Measurements from ENCODE around the gene BRINP1. TPM values are rescaled to one million over a fixed set of nuclear protein-coding genes. Genes with fewer than 3 reads are reported as not detected.

BRINP1 gene
- polyA plus RNA-seq, 2 donors, result 0.18 to 0.77 TPM

DNA sequence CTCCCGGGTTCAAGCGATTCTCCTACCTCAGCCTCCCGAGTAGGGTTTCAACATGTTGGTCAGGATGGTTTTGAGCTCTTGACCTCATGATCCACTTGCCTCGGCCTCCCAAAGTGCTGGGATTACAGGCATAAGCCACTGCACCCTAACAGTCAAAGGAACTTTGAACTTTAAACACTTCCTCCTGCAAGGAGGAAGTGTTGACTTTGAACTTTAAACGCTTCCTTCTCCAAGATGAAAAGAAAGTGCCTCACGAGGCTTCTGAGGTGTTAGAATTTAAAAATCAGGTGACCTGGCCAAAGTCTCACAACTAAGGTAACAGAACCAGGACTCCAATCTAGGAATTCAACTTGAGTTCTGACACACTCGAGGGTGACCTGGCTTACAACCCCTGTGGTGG, 150.9 kb downstream of the BRINP1 start:
- Histone ChIP-seq H3K27me3 (ENCODE audit: control insufficient read depth in 1 of 2, insufficient read depth in 2 of 2, low read length in 2 of 2) (no peaks in the 10 kb centered on the region), H3K4me3 (ENCODE audit: low read depth in 1 of 2, low read length in 2 of 2) (no peak overlapping the region), H3K36me3 (ENCODE audit: control insufficient read depth in 2 of 2, insufficient read depth in 2 of 2, low read length in 1 of 2) (no peaks in the 10 kb centered on the region), H3K4me1 (ENCODE audit: control insufficient read depth in 2 of 2, insufficient read depth in 2 of 2, low read length in 1 of 2) (no peaks in the 10 kb centered on the region), H3K9me3 (ENCODE audit: control insufficient read depth in 2 of 2, insufficient read depth in 1 of 2, low read depth in 1 of 2, low read length in 1 of 2) (no peaks in the 10 kb centered on the region), H3K27ac (ENCODE audit: low read depth in 2 of 2, low read length in 1 of 2) (no peak overlapping the region)
- 49 to 70% methylated on average over 7 of the region's 7 CpGs for WGBS, 2 donors

DNA sequence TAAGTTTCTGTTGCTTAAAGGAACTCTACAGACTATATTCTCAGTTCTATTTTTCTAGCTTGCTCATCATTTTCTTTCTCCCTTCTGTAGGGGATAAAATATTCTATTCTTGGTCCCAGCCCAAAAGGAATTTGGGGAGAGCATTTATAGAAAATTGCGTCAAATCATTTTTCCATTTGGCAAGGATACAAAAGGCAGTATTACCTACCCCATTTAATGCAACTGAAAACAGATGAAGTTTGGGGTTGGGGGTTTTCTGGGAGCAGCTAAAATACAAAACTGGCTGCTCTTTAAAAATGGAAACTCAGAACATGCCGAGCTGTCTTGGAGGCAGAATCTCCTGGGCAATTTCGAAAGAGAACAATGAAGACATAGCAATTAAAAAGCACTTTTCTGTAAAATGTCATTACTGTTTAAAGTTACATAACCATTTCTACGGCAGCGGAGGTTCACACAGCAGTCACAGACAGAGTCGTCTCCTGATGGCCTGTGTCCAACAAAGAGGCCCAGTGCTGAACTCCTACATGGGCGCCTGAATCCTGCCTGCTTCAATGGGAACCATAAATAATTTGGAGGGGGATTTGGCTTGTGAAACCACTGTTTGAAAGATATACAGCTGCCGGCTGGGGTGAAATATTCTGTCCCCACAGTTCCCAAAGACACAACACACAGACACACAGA, 152.4 kb downstream of the BRINP1 start:
- Histone ChIP-seq H3K27ac (ENCODE audit: low read depth in 2 of 2, low read length in 1 of 2) (no peak overlapping the region), H3K36me3 (ENCODE audit: control insufficient read depth in 2 of 2, insufficient read depth in 2 of 2, low read length in 1 of 2) (no peaks in the 10 kb centered on the region), H3K9me3 (ENCODE audit: control insufficient read depth in 2 of 2, insufficient read depth in 1 of 2, low read depth in 1 of 2, low read length in 1 of 2) (no peaks in the 10 kb centered on the region), H3K4me1 (ENCODE audit: control insufficient read depth in 2 of 2, insufficient read depth in 2 of 2, low read length in 1 of 2) (no peaks in the 10 kb centered on the region), H3K4me3 (ENCODE audit: low read depth in 1 of 2, low read length in 2 of 2) (no peak overlapping the region), H3K27me3 (ENCODE audit: control insufficient read depth in 1 of 2, insufficient read depth in 2 of 2, low read length in 2 of 2) (no peaks in the 10 kb centered on the region)
- 50 to 51% methylated on average over 8 of the region's 8 CpGs for WGBS, 2 donors

DNA sequence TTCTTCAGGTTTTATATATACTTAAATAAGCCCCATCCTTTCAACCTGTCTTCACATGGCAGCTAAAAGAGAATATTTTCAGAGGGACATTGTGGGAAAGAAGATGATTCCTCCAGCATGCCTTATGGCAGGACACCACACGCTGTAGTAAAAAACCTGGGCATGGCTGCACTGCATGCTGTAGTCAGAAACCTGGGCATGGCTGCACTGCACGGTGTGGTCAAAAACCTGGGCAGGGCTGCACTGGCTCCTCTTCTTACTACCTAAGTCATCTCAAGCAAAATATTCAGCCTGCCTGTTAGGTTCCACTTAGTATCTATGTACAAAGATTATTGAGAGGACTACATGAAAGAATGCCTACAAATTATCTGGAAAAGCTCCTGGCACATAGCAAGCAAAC, 153.6 kb downstream of the BRINP1 start:
- Histone ChIP-seq H3K9me3 (ENCODE audit: control insufficient read depth in 2 of 2, insufficient read depth in 1 of 2, low read depth in 1 of 2, low read length in 1 of 2) (no peaks in the 10 kb centered on the region), H3K36me3 (ENCODE audit: control insufficient read depth in 2 of 2, insufficient read depth in 2 of 2, low read length in 1 of 2) (no peaks in the 10 kb centered on the region), H3K4me3 (ENCODE audit: low read depth in 1 of 2, low read length in 2 of 2) (no peak overlapping the region), H3K4me1 (ENCODE audit: control insufficient read depth in 2 of 2, insufficient read depth in 2 of 2, low read length in 1 of 2) (no peaks in the 10 kb centered on the region), H3K27me3 (ENCODE audit: control insufficient read depth in 1 of 2, insufficient read depth in 2 of 2, low read length in 2 of 2) (no peaks in the 10 kb centered on the region), H3K27ac (ENCODE audit: low read depth in 2 of 2, low read length in 1 of 2) (no peak overlapping the region)
- 77 to 80% methylated on average over 2 of the region's 2 CpGs for WGBS, 2 donors

DNA sequence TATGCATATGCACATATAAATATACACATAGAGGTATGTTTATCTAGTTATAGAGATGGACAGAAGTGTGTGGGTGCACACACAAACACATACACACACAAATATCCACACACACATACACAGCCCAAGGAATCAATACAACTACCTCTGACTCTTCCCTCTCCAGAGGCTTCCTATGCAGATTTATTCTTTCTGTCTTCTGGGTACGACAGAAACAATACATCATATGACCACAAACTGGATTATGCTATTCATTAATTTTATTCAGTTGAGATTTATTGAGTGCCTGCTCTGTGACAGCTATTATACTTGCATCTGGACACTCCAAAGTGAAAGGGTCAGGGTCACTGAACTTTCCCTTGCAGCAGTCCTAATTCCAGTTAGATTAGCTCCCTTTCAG, 155.8 kb downstream of the BRINP1 start:
- 15 to 39% methylated on average over 1 of the region's 1 CpG for WGBS, 2 donors
- Histone ChIP-seq H3K4me3 (ENCODE audit: low read depth in 1 of 2, low read length in 2 of 2) (no peak overlapping the region), H3K9me3 (ENCODE audit: control insufficient read depth in 2 of 2, insufficient read depth in 1 of 2, low read depth in 1 of 2, low read length in 1 of 2) (no peaks in the 10 kb centered on the region), H3K36me3 (ENCODE audit: control insufficient read depth in 2 of 2, insufficient read depth in 2 of 2, low read length in 1 of 2) (no peaks in the 10 kb centered on the region), H3K4me1 (ENCODE audit: control insufficient read depth in 2 of 2, insufficient read depth in 2 of 2, low read length in 1 of 2) (no peaks in the 10 kb centered on the region), H3K27ac (ENCODE audit: low read depth in 2 of 2, low read length in 1 of 2) (no peak overlapping the region), H3K27me3 (ENCODE audit: control insufficient read depth in 1 of 2, insufficient read depth in 2 of 2, low read length in 2 of 2) (no peaks in the 10 kb centered on the region)

DNA sequence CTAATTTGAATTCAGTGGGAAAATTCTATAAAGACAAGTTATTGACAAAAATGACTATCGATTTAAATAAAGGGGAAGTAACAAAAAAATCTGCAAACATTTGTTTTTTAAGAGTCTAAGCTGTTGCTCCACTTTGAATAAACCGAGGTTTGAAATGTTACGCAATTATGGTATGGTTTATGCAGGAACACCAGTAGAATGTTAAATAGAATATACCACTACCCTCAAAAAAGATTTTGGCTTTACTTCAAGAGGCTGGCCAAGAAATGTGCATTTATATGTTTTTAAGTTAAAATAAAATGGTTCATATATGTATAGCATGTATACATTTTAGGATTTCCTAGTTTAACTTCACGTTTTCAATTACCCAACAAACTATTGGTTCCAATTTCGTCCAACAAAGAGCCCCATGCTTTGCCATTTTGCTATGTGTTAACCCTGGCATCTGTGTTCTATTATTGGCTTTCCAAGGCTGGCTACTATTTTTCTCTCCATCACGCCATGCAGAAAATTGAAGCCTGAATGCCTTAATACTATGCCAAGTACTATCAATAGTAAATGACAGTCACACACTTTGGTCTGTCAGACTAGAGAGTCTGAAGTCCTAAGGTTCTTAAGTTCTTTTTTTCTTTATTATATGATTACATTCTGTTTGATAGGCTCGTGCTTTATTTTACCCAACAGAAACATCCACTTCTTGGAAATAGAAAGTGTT, 171.2 kb downstream of the BRINP1 start:
- Histone ChIP-seq H3K36me3 (ENCODE audit: control insufficient read depth in 2 of 2, insufficient read depth in 2 of 2, low read length in 1 of 2) (no peaks in the 10 kb centered on the region), H3K27me3 (ENCODE audit: control insufficient read depth in 1 of 2, insufficient read depth in 2 of 2, low read length in 2 of 2) (no peaks in the 10 kb centered on the region), H3K4me1 (ENCODE audit: control insufficient read depth in 2 of 2, insufficient read depth in 2 of 2, low read length in 1 of 2) (no peaks in the 10 kb centered on the region), H3K27ac (ENCODE audit: low read depth in 2 of 2, low read length in 1 of 2) (no peak overlapping the region), H3K9me3 (ENCODE audit: control insufficient read depth in 2 of 2, insufficient read depth in 1 of 2, low read depth in 1 of 2, low read length in 1 of 2) (no peaks in the 10 kb centered on the region), H3K4me3 (ENCODE audit: low read depth in 1 of 2, low read length in 2 of 2) (no peak overlapping the region)
- WGBS, 2 donors, result 84 to 88% methylated on average over 7 of the region's 7 CpGs

DNA sequence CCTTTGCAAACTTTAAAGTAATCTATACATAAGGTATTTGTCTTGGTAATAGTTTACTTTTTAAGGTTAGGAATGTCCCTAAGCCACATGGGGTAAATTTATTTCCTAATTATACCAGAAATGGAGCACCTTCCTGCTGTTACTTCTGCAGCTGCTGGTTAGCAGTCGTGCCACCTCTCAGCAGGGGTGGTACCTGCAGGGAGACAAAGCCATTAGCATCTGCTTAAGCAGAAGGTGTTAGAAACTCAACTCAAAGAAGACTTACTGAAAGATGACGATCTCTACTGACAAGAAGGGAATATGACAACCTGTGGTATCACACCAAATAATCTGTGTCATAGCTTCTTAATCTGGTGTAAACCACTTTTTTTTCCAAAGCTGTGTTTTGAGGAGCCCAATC, 173.7 kb downstream of the BRINP1 start:
- Histone ChIP-seq H3K27ac (ENCODE audit: low read depth in 2 of 2, low read length in 1 of 2) (no peak overlapping the region), H3K4me3 (ENCODE audit: low read depth in 1 of 2, low read length in 2 of 2) (no peak overlapping the region), H3K9me3 (ENCODE audit: control insufficient read depth in 2 of 2, insufficient read depth in 1 of 2, low read depth in 1 of 2, low read length in 1 of 2) (no peaks in the 10 kb centered on the region), H3K27me3 (ENCODE audit: control insufficient read depth in 1 of 2, insufficient read depth in 2 of 2, low read length in 2 of 2) (no peaks in the 10 kb centered on the region), H3K4me1 (ENCODE audit: control insufficient read depth in 2 of 2, insufficient read depth in 2 of 2, low read length in 1 of 2) (no peaks in the 10 kb centered on the region), H3K36me3 (ENCODE audit: control insufficient read depth in 2 of 2, insufficient read depth in 2 of 2, low read length in 1 of 2) (no peaks in the 10 kb centered on the region)
- WGBS, 2 donors, result 32 to 40% methylated on average over 2 of the region's 2 CpGs

DNA sequence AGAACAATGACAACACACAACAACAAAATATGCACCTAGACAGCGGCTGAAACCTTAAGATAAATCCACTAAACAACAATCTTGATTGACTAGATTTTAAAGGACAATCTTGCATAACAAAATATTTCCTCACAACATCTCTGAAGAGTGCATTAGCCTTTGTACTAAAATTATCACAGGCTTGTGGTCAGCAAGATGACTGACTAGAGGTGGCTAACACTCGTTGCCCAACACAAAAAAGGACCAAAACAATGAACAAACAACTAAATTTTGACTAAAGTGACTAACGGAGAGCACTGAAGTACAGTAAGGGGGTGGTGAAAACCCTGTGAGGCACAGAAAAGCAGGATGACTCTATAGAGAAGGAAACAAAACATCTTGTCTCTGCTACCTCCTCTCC, 183.9 kb downstream of the BRINP1 start:
- Histone ChIP-seq H3K4me1 (ENCODE audit: control insufficient read depth in 2 of 2, insufficient read depth in 2 of 2, low read length in 1 of 2) (peaks cover 0 to 4% of the 10 kb centered on the region in 2 donors), H3K36me3 (ENCODE audit: control insufficient read depth in 2 of 2, insufficient read depth in 2 of 2, low read length in 1 of 2) (no peaks in the 10 kb centered on the region), H3K27ac (ENCODE audit: low read depth in 2 of 2, low read length in 1 of 2) (no peak overlapping the region), H3K9me3 (ENCODE audit: control insufficient read depth in 2 of 2, insufficient read depth in 1 of 2, low read depth in 1 of 2, low read length in 1 of 2) (peaks cover 0 to 3% of the 10 kb centered on the region in 2 donors), H3K27me3 (ENCODE audit: control insufficient read depth in 1 of 2, insufficient read depth in 2 of 2, low read length in 2 of 2) (no peaks in the 10 kb centered on the region), H3K4me3 (ENCODE audit: low read depth in 1 of 2, low read length in 2 of 2) (no peak overlapping the region)
- 72 to 75% methylated on average over 3 of the region's 3 CpGs for WGBS, 2 donors

DNA sequence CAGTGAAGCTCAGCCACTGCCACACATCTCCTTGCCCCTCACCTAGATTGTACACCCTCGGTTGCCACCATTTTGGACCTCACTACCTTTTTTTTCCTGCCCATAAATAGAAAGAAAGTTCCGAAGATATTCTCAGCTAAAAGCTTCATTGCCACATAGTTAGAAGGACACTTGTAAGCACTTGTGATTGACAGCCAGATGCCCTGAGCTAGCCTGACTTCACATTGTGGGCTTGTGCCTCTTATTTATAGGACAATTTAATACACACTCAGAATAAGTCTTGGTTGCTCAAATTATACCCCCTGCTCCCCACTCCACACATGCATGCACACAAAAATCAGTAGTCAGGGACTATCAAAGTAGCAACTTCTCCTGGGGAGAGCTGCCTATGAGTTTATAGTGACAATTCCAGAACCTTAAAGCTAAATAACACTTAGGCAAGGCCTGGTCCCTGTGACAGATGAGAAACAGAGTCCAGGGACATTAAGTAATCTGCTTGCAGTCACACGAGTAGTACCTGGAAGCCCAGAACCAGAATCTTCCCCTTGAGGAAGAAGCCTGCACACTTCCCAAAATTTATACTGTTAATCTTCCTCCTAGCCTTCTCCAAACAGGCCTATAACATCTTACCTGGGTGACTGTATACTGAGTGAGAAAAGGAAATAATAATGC, 184.8 kb downstream of the BRINP1 start:
- Histone ChIP-seq H3K4me3 (ENCODE audit: low read depth in 1 of 2, low read length in 2 of 2) (no peak overlapping the region), H3K4me1 (ENCODE audit: control insufficient read depth in 2 of 2, insufficient read depth in 2 of 2, low read length in 1 of 2) (peaks cover 0 to 4% of the 10 kb centered on the region in 2 donors), H3K27me3 (ENCODE audit: control insufficient read depth in 1 of 2, insufficient read depth in 2 of 2, low read length in 2 of 2) (no peaks in the 10 kb centered on the region), H3K36me3 (ENCODE audit: control insufficient read depth in 2 of 2, insufficient read depth in 2 of 2, low read length in 1 of 2) (no peaks in the 10 kb centered on the region), H3K9me3 (ENCODE audit: control insufficient read depth in 2 of 2, insufficient read depth in 1 of 2, low read depth in 1 of 2, low read length in 1 of 2) (peaks cover 0 to 3% of the 10 kb centered on the region in 2 donors), H3K27ac (ENCODE audit: low read depth in 2 of 2, low read length in 1 of 2) (no peak overlapping the region)
- WGBS, 2 donors, result 85 to 86% methylated on average over 3 of the region's 3 CpGs

DNA sequence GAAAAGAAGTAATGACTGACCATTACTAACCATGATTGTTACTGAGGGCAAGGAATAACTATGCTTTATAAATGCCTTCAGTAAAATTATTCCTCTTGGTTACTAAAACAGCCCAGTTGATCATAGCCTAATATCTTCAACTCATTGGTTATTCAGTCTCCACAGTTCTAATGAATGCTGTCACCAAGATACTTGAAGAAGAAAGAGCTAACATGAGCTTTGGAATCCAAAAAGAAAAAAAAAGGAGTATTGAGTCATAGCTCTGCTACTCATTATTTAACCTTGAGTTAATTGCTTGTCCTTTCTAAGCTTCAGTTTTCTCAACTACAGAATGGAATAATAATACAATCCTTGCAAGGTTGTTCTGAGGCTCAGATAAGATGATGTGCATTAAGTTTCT, 187.7 kb downstream of the BRINP1 start:
- no peaks in the 10 kb centered on the region for H3K36me3 ChIP-seq (ENCODE audit: control insufficient read depth in 2 of 2, insufficient read depth in 2 of 2, low read length in 1 of 2)
- H3K4me3 ChIP-seq (ENCODE audit: low read depth in 1 of 2, low read length in 2 of 2), result no peak overlapping the region
- H3K9me3 ChIP-seq (ENCODE audit: control insufficient read depth in 2 of 2, insufficient read depth in 1 of 2, low read depth in 1 of 2, low read length in 1 of 2), result peaks cover 0 to 3% of the 10 kb centered on the region in 2 donors

More for the DNA sequence above, 187.7 kb downstream of the BRINP1 start:
- Histone ChIP-seq H3K27ac (ENCODE audit: low read depth in 2 of 2, low read length in 1 of 2) (no peak overlapping the region), H3K4me1 (ENCODE audit: control insufficient read depth in 2 of 2, insufficient read depth in 2 of 2, low read length in 1 of 2) (peaks cover 0 to 3% of the 10 kb centered on the region in 2 donors), H3K27me3 (ENCODE audit: control insufficient read depth in 1 of 2, insufficient read depth in 2 of 2, low read length in 2 of 2) (no peaks in the 10 kb centered on the region)

Data from esophagus (tissue), 2 donors.